ENCODE data around the gene CES2.

Gene CES2

DNA sequence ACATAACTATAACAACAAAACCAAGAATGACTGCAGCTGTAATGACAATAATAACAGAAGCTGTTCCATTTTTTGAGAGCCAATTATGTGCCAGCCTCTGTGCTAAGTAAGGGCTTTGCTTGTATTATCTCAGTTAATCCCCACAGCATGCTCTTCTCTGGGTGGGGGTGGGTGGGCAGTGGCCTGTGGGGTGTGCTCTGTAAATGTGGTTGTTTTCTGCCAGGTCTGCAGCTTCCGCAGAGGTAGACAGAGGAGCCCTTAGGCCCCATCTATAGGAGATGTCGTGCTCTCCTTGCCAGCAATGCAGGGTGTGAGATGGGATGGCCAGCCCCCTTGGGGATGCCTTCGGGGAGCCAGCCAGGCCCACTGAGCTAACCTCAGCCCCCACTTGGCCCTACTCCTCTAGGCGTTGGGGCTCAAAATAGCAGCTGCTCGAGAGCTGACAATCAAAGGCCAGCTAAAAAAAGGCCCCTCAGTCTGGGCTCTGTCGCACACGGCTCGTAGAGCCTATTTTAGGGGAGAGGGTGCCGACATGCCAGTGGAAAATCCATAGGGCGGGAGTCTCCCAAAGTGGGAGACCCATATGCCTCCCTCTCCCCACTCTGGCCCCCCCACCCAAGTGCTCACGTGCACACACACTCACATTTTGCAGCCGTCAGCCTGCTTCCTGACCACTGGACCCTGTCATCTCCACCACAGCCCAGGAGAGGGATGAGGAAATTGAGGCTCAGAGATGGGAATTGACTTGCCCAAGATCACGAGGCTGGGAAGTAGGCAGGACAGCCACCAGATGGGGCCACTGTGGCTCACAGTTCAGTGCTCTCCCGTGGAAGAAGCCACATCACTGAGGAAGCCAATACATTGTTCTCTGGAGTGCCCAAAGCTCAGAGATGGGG is 32.4 kb upstream of the CES2 start:
- no peak for DNase-seq (ENCODE audit: low spot score)

GRCh38 chr16:66903544-66904427 is 31.5 kb upstream of the CES2 start:
- DNase-seq (ENCODE audit: low spot score): peak; percentile 38

DNA sequence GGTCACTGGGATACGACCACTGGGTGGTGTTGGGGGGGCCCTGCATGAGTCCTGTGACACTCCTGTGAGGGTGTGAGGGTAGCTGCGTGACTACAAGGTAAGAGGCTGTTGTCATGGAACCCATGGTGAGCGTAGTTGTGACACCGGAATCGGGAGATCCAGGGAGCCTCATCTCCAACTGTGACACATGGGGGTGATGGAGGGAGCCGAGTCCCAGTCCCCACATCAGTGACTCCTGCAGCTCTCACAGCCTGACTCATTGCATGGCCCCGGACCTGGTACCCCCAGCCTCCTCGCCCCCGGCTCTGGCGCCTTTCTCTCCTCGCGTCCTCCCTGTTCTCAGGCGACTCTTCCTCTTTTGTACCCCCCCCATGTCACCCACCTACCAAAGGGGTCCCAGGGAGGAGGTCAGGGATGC is 30.9 kb upstream of the CES2 start:
- no peak for DNase-seq (ENCODE audit: low spot score)

GRCh38 chr16:66904846-66905632 is 30.3 kb upstream of the CES2 start:
- no peak for DNase-seq (ENCODE audit: low spot score)

GRCh38 chr16:66905633-66906539 is 29.4 kb upstream of the CES2 start:
- DNase-seq (ENCODE audit: low spot score): peak; percentile 89

- no peak for DNase-seq (ENCODE audit: low spot score)
These were observed 28.1 kb upstream of the CES2 start for GRCh38 chr16:66906916-66907836.

DNA sequence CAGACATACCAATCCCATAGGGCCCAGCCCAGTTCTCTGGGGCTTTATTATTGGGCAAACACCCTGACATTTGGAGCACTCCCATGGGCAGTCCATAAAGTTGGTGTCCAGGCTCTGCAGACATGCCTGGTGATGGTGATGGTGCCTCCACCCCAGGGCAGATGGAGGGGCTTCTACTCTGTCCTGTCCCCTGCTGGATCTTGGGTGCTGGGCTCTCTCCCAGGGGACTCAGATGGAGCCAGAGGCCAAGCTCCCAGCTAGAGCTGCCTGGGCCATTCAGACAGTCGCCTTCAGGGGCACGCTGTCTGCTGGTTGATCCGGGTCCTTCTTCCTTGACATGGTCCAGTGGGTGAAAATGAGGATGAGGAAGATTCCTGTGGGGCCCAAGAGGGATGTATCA is 27.2 kb upstream of the CES2 start:
- no peak for DNase-seq (ENCODE audit: low spot score)

DNA sequence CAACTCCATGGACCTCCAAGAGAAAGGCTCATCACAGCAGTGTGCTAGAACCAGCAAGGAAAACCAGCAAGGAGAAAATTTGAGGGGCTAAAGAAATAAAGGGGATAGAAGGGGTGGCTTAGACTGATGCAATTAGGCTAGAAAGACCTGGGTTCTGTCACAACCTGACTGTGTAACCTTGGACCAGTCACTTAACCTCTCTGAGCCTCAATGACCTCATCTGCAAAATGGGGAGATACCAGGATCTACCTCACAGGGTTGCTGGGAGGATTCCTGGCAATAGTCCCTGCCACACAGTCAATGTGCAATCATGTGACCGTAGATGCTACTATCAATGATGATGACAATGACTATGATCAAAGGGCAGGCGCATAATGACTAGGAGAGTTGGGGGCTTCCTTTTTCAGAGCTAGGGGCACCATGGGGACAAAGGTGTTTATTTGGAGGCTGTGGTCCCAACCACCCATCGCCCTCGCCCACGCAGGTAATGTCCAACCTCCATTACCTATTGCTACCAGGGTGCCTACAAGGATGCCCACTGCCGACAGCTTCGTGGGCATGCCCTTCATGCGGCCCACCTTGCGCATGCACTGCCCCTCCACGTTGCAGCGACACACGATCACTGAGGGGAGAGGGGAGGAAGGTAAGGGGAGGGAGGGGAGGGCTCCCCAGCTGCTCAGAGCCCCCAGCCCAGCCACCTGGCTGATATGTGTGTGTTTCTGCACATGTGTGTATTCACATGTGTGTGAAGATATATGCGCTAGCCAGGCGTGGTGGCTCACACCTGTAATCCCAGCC is 26.4 kb upstream of the CES2 start:
- DNase-seq (ENCODE audit: low spot score): no peak

- no peak for DNase-seq (ENCODE audit: low spot score)
These were observed 25.0 kb upstream of the CES2 start for GRCh38 chr16:66910175-66910940.

DNA sequence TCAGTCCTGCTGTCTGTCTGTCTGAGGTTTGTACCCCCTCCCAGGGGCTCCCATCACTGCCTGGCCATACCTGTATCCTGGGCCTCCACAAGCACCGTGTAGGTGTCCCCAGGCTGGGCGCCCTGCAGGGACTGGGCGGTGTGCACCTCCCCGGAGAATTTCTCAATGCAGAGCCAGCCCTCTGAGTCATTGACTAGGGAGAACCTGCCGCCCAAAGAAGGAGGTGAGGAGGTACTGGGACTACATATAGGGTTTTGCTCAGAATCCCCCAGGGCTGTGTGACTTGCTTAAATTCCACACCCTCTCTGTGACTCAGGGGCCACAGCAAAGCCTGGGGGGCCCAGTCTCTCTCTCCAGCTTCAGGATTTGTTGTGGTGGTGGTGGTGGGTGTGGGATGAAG is 24.2 kb upstream of the CES2 start:
- DNase-seq (ENCODE audit: low spot score): no peak

DNA sequence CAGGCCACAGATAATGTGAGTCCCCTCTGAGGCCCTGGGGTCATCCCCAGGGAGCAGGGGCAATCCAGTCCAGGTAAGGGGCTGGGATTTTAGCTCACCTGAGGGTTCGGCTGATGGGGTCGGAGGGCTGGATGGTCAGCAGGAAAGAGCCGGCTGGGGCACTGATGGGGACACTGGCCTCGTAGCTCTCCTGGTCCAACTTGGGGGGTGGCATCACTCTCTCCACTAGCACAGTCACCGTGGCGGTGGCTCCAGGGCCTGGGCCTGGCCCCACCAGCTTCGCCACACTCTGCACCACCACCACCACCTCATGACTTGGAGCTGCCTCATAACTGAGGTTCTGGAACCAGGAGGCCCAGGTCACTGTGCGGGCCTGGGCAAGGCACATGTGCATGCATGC is 23.5 kb upstream of the CES2 start:
- no peak for DNase-seq (ENCODE audit: low spot score)

- no peak for DNase-seq (ENCODE audit: low spot score)
These were observed 22.2 kb upstream of the CES2 start for GRCh38 chr16:66913081-66913480.

- DNase-seq (ENCODE audit: low spot score): no peak
These were observed 21.6 kb upstream of the CES2 start for GRCh38 chr16:66913711-66914110.

- no peak for DNase-seq (ENCODE audit: low spot score)
These were observed 20.8 kb upstream of the CES2 start for GRCh38 chr16:66914541-66914940.

- DNase-seq (ENCODE audit: low spot score): no peak
These were observed 20.3 kb upstream of the CES2 start for GRCh38 chr16:66915041-66915440.

- no peak for DNase-seq (ENCODE audit: low spot score)
These were observed 18.8 kb upstream of the CES2 start for GRCh38 chr16:66916518-66916917.

DNA sequence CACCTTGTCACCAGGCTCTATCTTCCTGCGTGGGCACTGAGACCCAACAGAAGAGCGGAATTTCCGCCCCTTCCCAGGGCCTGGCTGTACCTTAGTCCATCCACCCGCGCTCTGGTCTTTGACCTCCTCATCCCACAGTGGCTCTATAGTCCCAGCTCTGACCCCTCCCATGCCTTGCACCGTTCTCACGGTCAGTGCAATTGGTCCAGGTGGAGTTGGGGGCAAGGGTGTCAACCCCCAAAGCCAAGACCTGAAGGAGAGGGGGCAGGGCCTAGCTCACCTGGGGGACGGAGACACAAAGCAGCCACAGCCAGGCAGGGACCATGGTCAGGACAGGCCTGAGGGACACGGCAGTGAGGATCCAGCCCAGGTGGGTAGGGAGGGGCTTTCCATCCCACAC is 17.6 kb upstream of the CES2 start:
- DNase-seq (ENCODE audit: low spot score): no peak

GRCh38 chr16:66918355-66918754 is 17.0 kb upstream of the CES2 start:
- no peak for DNase-seq (ENCODE audit: low spot score)
